IgD-negative memory B cell (primary cell): ENCODE measurements around the gene TMEM119. TPM values are rescaled to one million over a fixed set of nuclear protein-coding genes. Genes with fewer than 3 reads are reported as not detected.

Experiments
- H3K27ac Mint-ChIP-seq, 3 donors: one replicate each; pipeline ENCODE4 v1.8.0; 2020 to 2022; ENCODE audit warnings: mild to moderate bottlenecking in 3 of 3, mixed read lengths in 3 of 3, moderate library complexity in 1 of 3
- H3K27me3 Mint-ChIP-seq: one replicate; pipeline ENCODE4 v1.8.0; 2021; ENCODE audit warnings: mixed read lengths
- H3K36me3 Mint-ChIP-seq: one replicate; pipeline ENCODE4 v1.8.0; 2020; ENCODE audit warnings: mild to moderate bottlenecking, mixed read lengths
- H3K4me1 Mint-ChIP-seq, 3 donors: one replicate each; pipeline ENCODE4 v1.8.0; 2020 to 2022; ENCODE audit warnings: mixed read lengths in 3 of 3, mild to moderate bottlenecking in 1 of 3
- H3K4me3 Mint-ChIP-seq, 4 donors: one replicate each; pipeline ENCODE4 v1.8.0; 2020 to 2022; ENCODE audit warnings: mild to moderate bottlenecking in 4 of 4, mixed read lengths in 4 of 4, moderate library complexity in 3 of 4
- H3K9me3 Mint-ChIP-seq, 3 donors: one replicate each; pipeline ENCODE4 v1.8.0; 2020 to 2021; ENCODE audit warnings: mixed read lengths in 3 of 3, mild to moderate bottlenecking in 1 of 3
- polyA plus RNA-seq: library from polyadenylated mRNA; unstranded; fragments of 300-500 nt; fragmentation: Illumina TruSeq; gene quantifications from one replicate; pipeline ENCODE4 v1.2.3, GENCODE V29; 2021

TMEM119 gene
- polyA plus RNA-seq, 1 donor from 2014 or later: 0.33 TPM

DNA sequence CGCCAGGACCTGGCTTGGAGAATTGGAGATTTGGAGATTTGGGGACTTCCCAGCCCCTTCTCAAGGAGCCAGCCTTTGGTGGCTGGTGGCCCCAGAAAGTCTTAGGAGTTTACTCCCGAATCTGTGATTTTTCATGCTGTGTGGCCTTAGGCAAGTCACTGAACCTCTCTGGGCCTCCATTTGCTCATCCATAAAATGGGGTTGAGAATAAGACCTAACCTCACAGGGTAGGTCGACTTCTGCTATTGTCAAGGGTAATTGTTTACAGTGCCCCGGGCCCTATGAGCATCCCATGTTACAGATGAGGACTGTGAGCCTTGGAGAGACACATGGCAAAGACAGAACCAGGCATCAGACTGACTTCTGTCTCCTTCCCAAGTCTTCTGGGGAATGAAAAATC, 16.2 kb upstream of the TMEM119 start:
- Mint-ChIP-seq H3K4me3 (no peak overlapping the region), H3K36me3 (peaks cover 1% of the 10 kb centered on the region), H3K9me3 (peaks cover 0 to 7% (median 4%) of the 10 kb centered on the region in 3 donors), H3K27ac (peak overlapping the region in 2 of 3 donors; percentile 20 to 65), H3K4me1 (peaks cover 24 to 41% (median 33%) of the 10 kb centered on the region in 3 donors), H3K27me3 (peaks cover 3% of the 10 kb centered on the region)

DNA sequence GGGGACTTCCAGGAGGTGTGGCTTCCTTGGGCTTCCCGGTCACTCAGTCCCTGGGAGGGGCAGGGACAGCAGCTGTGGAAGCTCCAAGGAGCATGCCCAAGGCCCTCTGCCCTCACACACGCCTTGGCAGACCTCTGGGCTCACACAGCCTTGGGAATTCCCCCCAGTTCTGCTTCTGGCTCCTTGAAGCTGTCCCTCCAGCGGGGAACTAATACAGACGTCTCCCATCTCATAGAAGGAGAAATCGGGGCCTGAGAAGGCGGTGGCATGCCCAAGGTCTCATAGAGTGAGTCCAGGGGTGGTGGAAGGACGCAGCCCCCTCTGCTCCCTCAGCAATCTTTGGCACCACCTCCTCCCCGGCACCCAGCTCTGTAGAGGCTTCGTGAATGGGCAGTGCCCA, 15.7 kb upstream of the TMEM119 start:
- Mint-ChIP-seq H3K27me3 (peaks cover 5% of the 10 kb centered on the region), H3K36me3 (peaks cover 1% of the 10 kb centered on the region), H3K27ac (peak overlapping the region in 1 of 3 donors; percentile 30), H3K9me3 (peaks cover 0 to 7% (median 4%) of the 10 kb centered on the region in 3 donors), H3K4me1 (peaks cover 23 to 39% (median 30%) of the 10 kb centered on the region in 3 donors), H3K4me3 (no peak overlapping the region)

- Mint-ChIP-seq H3K9me3 (peaks cover 0 to 7% (median 4%) of the 10 kb centered on the region in 3 donors), H3K27me3 (peaks cover 3% of the 10 kb centered on the region), H3K4me1 (peaks cover 16 to 33% (median 25%) of the 10 kb centered on the region in 3 donors), H3K27ac (peak overlapping the region in 1 of 3 donors; percentile 30), H3K4me3 (peak overlapping the region in 1 of 4 donors; percentile 55), H3K36me3 (peaks cover 1% of the 10 kb centered on the region)
These were observed 15.0 kb upstream of the TMEM119 start for GRCh38 chr12:108612788-108613282.

DNA sequence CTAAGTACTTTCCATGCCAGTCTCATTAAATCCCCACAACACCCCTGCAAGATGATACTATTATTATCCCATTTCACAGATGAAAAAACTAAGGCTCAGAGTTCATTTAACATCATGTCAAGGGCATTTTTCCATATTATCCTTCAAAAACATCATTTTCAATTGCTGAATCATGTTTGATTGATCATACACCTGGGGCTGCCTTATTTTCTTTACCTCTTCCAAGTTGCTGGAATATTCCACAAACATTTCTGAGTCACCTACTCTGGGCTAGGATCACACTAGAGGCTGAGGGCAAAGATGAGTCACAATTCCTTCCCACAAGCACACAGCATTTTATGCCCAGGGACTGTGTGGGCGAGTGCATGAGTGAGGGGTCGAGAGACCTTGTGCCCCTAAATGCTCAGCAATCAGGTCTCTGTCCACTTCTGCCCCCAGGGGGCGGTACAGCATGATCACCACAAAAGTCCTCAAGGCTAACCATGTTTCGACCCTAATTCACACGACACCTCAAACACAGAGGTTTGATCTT, 14.1 kb upstream of the TMEM119 start:
- Mint-ChIP-seq H3K27me3 (peaks cover 4% of the 10 kb centered on the region), H3K4me3 (peak overlapping the region in 1 of 4 donors; percentile 23), H3K36me3 (peaks cover 1% of the 10 kb centered on the region), H3K4me1 (peaks cover 8 to 25% (median 17%) of the 10 kb centered on the region in 3 donors), H3K9me3 (peaks cover 0 to 7% (median 4%) of the 10 kb centered on the region in 3 donors), H3K27ac (peak overlapping the region in 1 of 3 donors; percentile 31)

DNA sequence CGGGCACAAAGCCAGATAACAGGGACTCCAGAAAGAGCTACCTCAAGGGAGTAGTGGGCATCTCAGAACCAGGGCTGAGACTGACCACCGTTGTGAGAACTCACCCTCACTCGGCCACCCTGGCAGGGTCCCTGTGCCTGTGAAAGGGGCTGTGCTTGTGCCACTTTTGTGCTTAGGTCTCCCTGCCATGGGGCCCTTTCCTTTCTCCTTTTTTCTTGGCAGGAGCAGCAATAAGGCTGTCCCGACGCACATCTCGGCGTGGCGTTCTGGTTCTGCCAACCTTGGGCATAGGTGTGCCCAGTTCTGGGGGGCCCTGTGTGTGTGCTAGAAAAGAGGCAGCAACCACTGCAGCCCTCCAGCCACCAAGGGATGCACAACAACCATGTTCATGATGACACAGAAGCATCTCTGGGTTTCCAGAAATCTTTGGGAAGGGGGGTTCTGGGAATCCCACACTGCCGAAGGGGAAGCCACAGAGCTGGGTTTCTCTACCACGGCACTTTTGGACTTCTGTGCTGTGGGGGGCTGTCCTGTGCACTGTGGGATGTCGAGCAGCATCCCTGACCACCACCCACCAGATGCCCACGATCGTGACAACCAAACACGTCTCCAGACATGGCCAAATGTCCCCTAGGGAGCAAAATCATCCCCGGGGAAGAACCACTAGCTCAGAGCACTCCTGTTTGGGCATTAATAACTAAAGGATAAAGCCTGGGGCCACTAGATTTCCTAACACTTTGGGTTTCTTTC, 13.1 kb upstream of the TMEM119 start:
- Mint-ChIP-seq H3K27ac (no peak overlapping the region), H3K4me3 (no peak overlapping the region)

DNA sequence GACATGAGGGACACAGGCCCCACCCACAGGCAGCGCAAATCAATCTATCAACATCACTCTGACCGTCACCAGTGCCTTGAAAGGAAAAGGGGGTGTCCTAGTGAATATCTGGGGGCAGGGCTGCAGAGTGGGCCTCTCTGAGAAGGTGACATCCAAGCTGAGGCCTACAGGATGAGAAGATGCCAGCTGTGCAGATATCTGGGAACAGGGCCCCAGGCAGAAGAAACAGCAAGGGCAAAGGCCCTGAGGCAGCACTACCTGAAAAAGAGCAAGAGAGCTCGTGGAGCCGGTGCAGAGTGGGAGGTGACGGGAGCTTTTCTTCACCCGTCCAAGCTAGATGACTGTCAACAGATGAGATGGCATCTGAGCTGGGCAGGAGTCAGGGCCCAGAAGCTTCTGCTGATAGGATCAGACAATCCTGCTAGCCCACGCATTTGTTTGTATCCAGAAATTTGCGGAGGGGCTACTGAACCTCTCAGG, 12.5 kb upstream of the TMEM119 start:
- H3K27me3 Mint-ChIP-seq: peaks cover 4% of the 10 kb centered on the region
- no peak overlapping the region for H3K27ac Mint-ChIP-seq
- peaks cover 4 to 18% (median 11%) of the 10 kb centered on the region in 3 donors for H3K4me1 Mint-ChIP-seq

More for the DNA sequence above, 13.1 kb upstream of the TMEM119 start:
- Mint-ChIP-seq H3K9me3 (peaks cover 0 to 4% (median under 1%) of the 10 kb centered on the region in 3 donors), H3K4me1 (peaks cover 4 to 18% (median 11%) of the 10 kb centered on the region in 3 donors), H3K36me3 (no peaks in the 10 kb centered on the region), H3K27me3 (peaks cover 4% of the 10 kb centered on the region)

DNA sequence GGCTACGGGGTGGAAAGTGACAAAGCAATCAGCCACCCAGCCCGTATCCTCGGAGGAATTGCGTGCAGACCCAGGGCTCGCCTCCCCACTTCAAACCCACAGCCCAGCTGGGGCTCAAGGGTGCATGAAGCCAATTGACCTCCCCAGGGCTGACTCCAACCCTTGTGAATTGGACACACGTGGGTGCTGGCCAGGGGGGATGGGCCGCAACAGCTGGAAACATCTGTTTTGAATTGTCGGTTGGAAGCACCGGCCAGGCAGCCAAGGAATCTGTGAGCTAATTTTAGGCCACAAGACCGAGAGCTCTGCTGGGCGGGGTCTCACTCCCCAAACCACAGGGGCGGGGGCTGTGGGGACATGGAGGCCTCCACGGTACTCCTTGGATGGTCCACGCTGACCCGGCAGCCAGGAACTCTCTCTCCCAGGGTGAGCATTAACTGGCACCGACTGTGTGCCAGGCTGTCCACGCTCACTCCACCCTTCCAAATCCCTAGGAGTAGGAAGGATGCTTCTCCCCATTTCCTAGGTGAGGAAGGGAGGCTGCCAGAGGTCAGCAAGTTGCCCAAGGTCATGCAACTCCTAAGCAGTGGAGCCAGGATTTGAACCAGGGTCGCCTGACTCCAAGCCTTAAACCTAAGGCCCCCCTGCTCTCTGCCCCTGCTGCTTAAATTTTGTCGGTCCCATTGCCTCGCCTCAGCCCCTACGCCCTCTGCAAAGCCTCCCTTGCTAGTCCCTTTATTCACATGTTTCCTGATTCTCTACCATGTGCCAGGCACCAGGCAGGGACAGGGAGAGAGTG, 11.9 kb upstream of the TMEM119 start:
- Mint-ChIP-seq H3K27ac (no peak overlapping the region), H3K36me3 (no peaks in the 10 kb centered on the region), H3K9me3 (no peaks in the 10 kb centered on the region), H3K4me1 (peaks cover 4 to 14% (median 11%) of the 10 kb centered on the region in 3 donors), H3K27me3 (peaks cover 4% of the 10 kb centered on the region), H3K4me3 (no peak overlapping the region)

More for the DNA sequence above, 12.5 kb upstream of the TMEM119 start:
- H3K9me3 Mint-ChIP-seq: no peaks in the 10 kb centered on the region
- H3K4me3 Mint-ChIP-seq: no peak overlapping the region
- H3K36me3 Mint-ChIP-seq: no peaks in the 10 kb centered on the region

DNA sequence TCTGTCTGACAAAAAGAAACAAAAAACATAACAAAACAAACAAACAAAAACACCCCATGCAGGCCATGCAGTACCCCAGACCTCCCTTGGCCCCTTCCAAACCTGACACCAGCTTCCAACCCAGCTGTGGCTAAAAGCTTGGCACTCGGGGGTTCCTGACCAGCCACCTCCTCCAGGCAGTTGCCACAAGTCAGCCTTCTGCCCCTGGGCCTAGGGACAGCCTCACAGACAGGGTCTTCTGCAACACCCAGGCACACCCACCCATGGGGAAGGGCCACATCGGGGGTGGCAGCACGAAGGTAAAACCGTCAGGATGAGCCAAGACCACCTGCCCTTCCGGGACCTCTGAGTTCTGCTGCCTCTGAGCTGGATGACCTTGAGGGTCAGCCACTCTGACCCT, 10.7 kb upstream of the TMEM119 start:
- H3K4me3 Mint-ChIP-seq: no peak overlapping the region
- peaks cover 9 to 11% (median 11%) of the 10 kb centered on the region in 3 donors for H3K4me1 Mint-ChIP-seq
- peak overlapping the region in 1 of 3 donors; percentile 76 for H3K27ac Mint-ChIP-seq
- H3K27me3 Mint-ChIP-seq: peaks cover 4% of the 10 kb centered on the region
- no peaks in the 10 kb centered on the region for H3K9me3 Mint-ChIP-seq
- peaks cover 2% of the 10 kb centered on the region for H3K36me3 Mint-ChIP-seq

GRCh38 chr12:108607981-108608600, 10.2 kb upstream of the TMEM119 start:
- Mint-ChIP-seq H3K4me1 (peaks cover 6 to 9% (median 9%) of the 10 kb centered on the region in 3 donors), H3K27ac (peak overlapping the region in 1 of 3 donors; percentile 76), H3K36me3 (peaks cover 2% of the 10 kb centered on the region), H3K4me3 (no peak overlapping the region), H3K9me3 (no peaks in the 10 kb centered on the region), H3K27me3 (peaks cover 4% of the 10 kb centered on the region)

DNA sequence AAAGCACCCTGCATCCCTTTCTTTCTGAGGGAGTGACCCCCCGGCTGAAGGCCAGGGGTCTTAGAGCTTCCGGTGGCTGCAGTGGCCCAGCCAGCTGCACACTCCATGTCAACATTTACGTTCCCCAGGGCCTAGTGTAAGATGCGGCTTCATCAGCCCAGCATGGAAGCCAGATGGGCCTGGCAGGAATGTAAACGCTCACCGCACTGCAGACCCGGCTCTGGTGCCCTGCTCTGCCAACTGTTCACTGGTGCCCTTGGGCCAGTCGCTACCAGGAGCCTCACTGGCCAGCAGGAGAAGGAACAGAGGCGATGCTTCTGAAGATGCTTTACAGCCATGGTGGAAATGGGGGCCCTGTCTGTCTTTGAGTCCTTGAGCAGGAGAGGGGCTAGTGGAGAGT, 8.6 kb upstream of the TMEM119 start:
- H3K27me3 Mint-ChIP-seq: peaks cover 4% of the 10 kb centered on the region
- H3K4me3 Mint-ChIP-seq: no peak overlapping the region
- H3K36me3 Mint-ChIP-seq: peaks cover 2% of the 10 kb centered on the region
- H3K27ac Mint-ChIP-seq: no peak overlapping the region
- no peaks in the 10 kb centered on the region for H3K9me3 Mint-ChIP-seq
- peaks cover 0 to 5% (median under 1%) of the 10 kb centered on the region in 3 donors for H3K4me1 Mint-ChIP-seq

- H3K4me3 Mint-ChIP-seq: no peak overlapping the region
- peaks cover 2% of the 10 kb centered on the region for H3K36me3 Mint-ChIP-seq
- H3K27me3 Mint-ChIP-seq: peaks cover 4% of the 10 kb centered on the region
- peaks cover 0 to 5% (median 0%) of the 10 kb centered on the region in 3 donors for H3K4me1 Mint-ChIP-seq
- no peak overlapping the region for H3K27ac Mint-ChIP-seq
- no peaks in the 10 kb centered on the region for H3K9me3 Mint-ChIP-seq
These were observed 8.0 kb upstream of the TMEM119 start for GRCh38 chr12:108605690-108606406.

- peaks cover 2% of the 10 kb centered on the region for H3K36me3 Mint-ChIP-seq
- peak overlapping the region in 1 of 3 donors; percentile 76 for H3K27ac Mint-ChIP-seq
- no peak overlapping the region for H3K4me3 Mint-ChIP-seq
- H3K27me3 Mint-ChIP-seq: peaks cover 4% of the 10 kb centered on the region
- no peaks in the 10 kb centered on the region for H3K9me3 Mint-ChIP-seq
- peaks cover 0 to 5% (median 0%) of the 10 kb centered on the region in 3 donors for H3K4me1 Mint-ChIP-seq
These were observed 7.3 kb upstream of the TMEM119 start for GRCh38 chr12:108605000-108605689.

- no peaks in the 10 kb centered on the region for H3K9me3 Mint-ChIP-seq
- no peak overlapping the region for H3K4me3 Mint-ChIP-seq
- peak overlapping the region in 1 of 3 donors; percentile 76 for H3K27ac Mint-ChIP-seq
- peaks cover 0 to 5% (median 0%) of the 10 kb centered on the region in 3 donors for H3K4me1 Mint-ChIP-seq
- peaks cover 2% of the 10 kb centered on the region for H3K36me3 Mint-ChIP-seq
- H3K27me3 Mint-ChIP-seq: peaks cover 3% of the 10 kb centered on the region
These were observed 6.5 kb upstream of the TMEM119 start for GRCh38 chr12:108604208-108604941.
